ENCODE data around the gene TMTC1. TPM values are rescaled to one million over a fixed set of nuclear protein-coding genes. Genes with fewer than 3 reads are reported as not detected.
"Not testable (repeated sequence)": the region's sequence is repeated elsewhere in the genome, so short reads cannot be mapped to it uniquely, and the experiment has no call there.

TMTC1 gene
- total RNA-seq, 1 donor from 2014 or later = 1.4 TPM

GRCh38 chr12:29572464-29572863 is 211.3 kb downstream of the TMTC1 start:
- H3K27ac Mint-ChIP-seq = no peak overlapping the region
- H3K27me3 Mint-ChIP-seq (ENCODE audit: low read depth) = no peaks in the 10 kb centered on the region
- no peaks in the 10 kb centered on the region for H3K4me1 Mint-ChIP-seq (ENCODE audit: low read depth)
- no peaks in the 10 kb centered on the region for H3K9me3 Mint-ChIP-seq
- intact Hi-C loops (cut with micrococcal nuclease) = no loop called here
- H3K36me3 Mint-ChIP-seq (ENCODE audit: low read depth) = no peaks in the 10 kb centered on the region
- no peak for DNase-seq (ENCODE audit: low spot score)
- no peak overlapping the region for H3K4me3 Mint-ChIP-seq (ENCODE audit: low read depth)

- intact Hi-C loops (cut with micrococcal nuclease) = no loop called here
- no peak overlapping the region for H3K4me3 Mint-ChIP-seq (ENCODE audit: low read depth)
- H3K36me3 Mint-ChIP-seq (ENCODE audit: low read depth) = no peaks in the 10 kb centered on the region
- H3K27ac Mint-ChIP-seq = no peak overlapping the region
- peaks cover 3% of the 10 kb centered on the region for H3K27me3 Mint-ChIP-seq (ENCODE audit: low read depth)
- no peak for DNase-seq (ENCODE audit: low spot score)
- no peaks in the 10 kb centered on the region for H3K4me1 Mint-ChIP-seq (ENCODE audit: low read depth)
- no peaks in the 10 kb centered on the region for H3K9me3 Mint-ChIP-seq
Observed at GRCh38 chr12:29569132-29569757, 214.5 kb downstream of the TMTC1 start.

GRCh38 chr12:29566441-29566840 is 217.3 kb downstream of the TMTC1 start:
- H3K4me1 Mint-ChIP-seq (ENCODE audit: low read depth) = no peaks in the 10 kb centered on the region
- no peak for DNase-seq (ENCODE audit: low spot score)
- H3K4me3 Mint-ChIP-seq (ENCODE audit: low read depth) = no peak overlapping the region
- peaks cover 3% of the 10 kb centered on the region for H3K27me3 Mint-ChIP-seq (ENCODE audit: low read depth)
- no peaks in the 10 kb centered on the region for H3K36me3 Mint-ChIP-seq (ENCODE audit: low read depth)
- no peak overlapping the region for H3K27ac Mint-ChIP-seq
- H3K9me3 Mint-ChIP-seq = no peaks in the 10 kb centered on the region
- intact Hi-C loops (cut with micrococcal nuclease) = no loop called here

GRCh38 chr12:29565727-29566126 is 218.0 kb downstream of the TMTC1 start:
- H3K36me3 Mint-ChIP-seq (ENCODE audit: low read depth) = no peaks in the 10 kb centered on the region
- no peak overlapping the region for H3K27ac Mint-ChIP-seq
- no peak for DNase-seq (ENCODE audit: low spot score)
- H3K27me3 Mint-ChIP-seq (ENCODE audit: low read depth) = peaks cover 3% of the 10 kb centered on the region
- no peaks in the 10 kb centered on the region for H3K9me3 Mint-ChIP-seq
- H3K4me3 Mint-ChIP-seq (ENCODE audit: low read depth) = no peak overlapping the region
- H3K4me1 Mint-ChIP-seq (ENCODE audit: low read depth) = no peaks in the 10 kb centered on the region
- intact Hi-C loops (cut with micrococcal nuclease) = no loop called here

- intact Hi-C loops (cut with micrococcal nuclease) = no loop called here
- Mint-ChIP-seq H3K4me1 (ENCODE audit: low read depth) (no peaks in the 10 kb centered on the region), H3K27ac (no peak overlapping the region), H3K4me3 (ENCODE audit: low read depth) (no peak overlapping the region), H3K36me3 (ENCODE audit: low read depth) (no peaks in the 10 kb centered on the region), H3K27me3 (ENCODE audit: low read depth) (peaks cover 3% of the 10 kb centered on the region), H3K9me3 (no peaks in the 10 kb centered on the region)
- no peak for DNase-seq (ENCODE audit: low spot score)
Observed at GRCh38 chr12:29564925-29565324, 218.8 kb downstream of the TMTC1 start.

GRCh38 chr12:29563636-29564035 is 220.1 kb downstream of the TMTC1 start:
- no peak overlapping the region for H3K27ac Mint-ChIP-seq
- H3K27me3 Mint-ChIP-seq (ENCODE audit: low read depth) = peaks cover 3% of the 10 kb centered on the region
- intact Hi-C loops (cut with micrococcal nuclease) = no loop called here
- H3K36me3 Mint-ChIP-seq (ENCODE audit: low read depth) = no peaks in the 10 kb centered on the region
- no peaks in the 10 kb centered on the region for H3K9me3 Mint-ChIP-seq
- DNase-seq (ENCODE audit: low spot score) = no peak
- H3K4me1 Mint-ChIP-seq (ENCODE audit: low read depth) = no peaks in the 10 kb centered on the region
- peak overlapping the region; percentile 15 for H3K4me3 Mint-ChIP-seq (ENCODE audit: low read depth)

GRCh38 chr12:29563071-29563470 is 220.7 kb downstream of the TMTC1 start:
- DNase-seq (ENCODE audit: low spot score) = no peak
- Mint-ChIP-seq H3K27ac (no peak overlapping the region), H3K4me3 (ENCODE audit: low read depth) (no peak overlapping the region), H3K27me3 (ENCODE audit: low read depth) (peaks cover 3% of the 10 kb centered on the region), H3K4me1 (ENCODE audit: low read depth) (no peaks in the 10 kb centered on the region), H3K9me3 (no peaks in the 10 kb centered on the region), H3K36me3 (ENCODE audit: low read depth) (no peaks in the 10 kb centered on the region)
- intact Hi-C loops (cut with micrococcal nuclease) = no loop called here

GRCh38 chr12:29562110-29562804 is 221.5 kb downstream of the TMTC1 start:
- Mint-ChIP-seq H3K4me3 (ENCODE audit: low read depth) (no peak overlapping the region), H3K4me1 (ENCODE audit: low read depth) (no peaks in the 10 kb centered on the region), H3K36me3 (ENCODE audit: low read depth) (no peaks in the 10 kb centered on the region), H3K27me3 (ENCODE audit: low read depth) (peaks cover 3% of the 10 kb centered on the region), H3K9me3 (no peaks in the 10 kb centered on the region), H3K27ac (no peak overlapping the region)
- intact Hi-C loops (cut with micrococcal nuclease) = no loop called here
- no peak for DNase-seq (ENCODE audit: low spot score)

GRCh38 chr12:29561664-29562071 is 222.1 kb downstream of the TMTC1 start:
- H3K27me3 Mint-ChIP-seq (ENCODE audit: low read depth) = peaks cover 3% of the 10 kb centered on the region
- H3K36me3 Mint-ChIP-seq (ENCODE audit: low read depth) = no peaks in the 10 kb centered on the region
- no peak overlapping the region for H3K4me3 Mint-ChIP-seq (ENCODE audit: low read depth)
- no peak overlapping the region for H3K27ac Mint-ChIP-seq
- H3K9me3 Mint-ChIP-seq = no peaks in the 10 kb centered on the region
- no peaks in the 10 kb centered on the region for H3K4me1 Mint-ChIP-seq (ENCODE audit: low read depth)
- intact Hi-C loops (cut with micrococcal nuclease) = no loop called here
- DNase-seq (ENCODE audit: low spot score) = no peak

- H3K4me1 Mint-ChIP-seq (ENCODE audit: low read depth) = no peaks in the 10 kb centered on the region
- intact Hi-C loops (cut with micrococcal nuclease) = no loop called here
- no peak for DNase-seq (ENCODE audit: low spot score)
- no peaks in the 10 kb centered on the region for H3K36me3 Mint-ChIP-seq (ENCODE audit: low read depth)
- H3K4me3 Mint-ChIP-seq (ENCODE audit: low read depth) = no peak overlapping the region
- no peak overlapping the region for H3K27ac Mint-ChIP-seq
- no peaks in the 10 kb centered on the region for H3K9me3 Mint-ChIP-seq
- no peaks in the 10 kb centered on the region for H3K27me3 Mint-ChIP-seq (ENCODE audit: low read depth)
Observed at GRCh38 chr12:29559198-29559597, 224.5 kb downstream of the TMTC1 start.

- no peaks in the 10 kb centered on the region for H3K9me3 Mint-ChIP-seq
- H3K4me3 Mint-ChIP-seq (ENCODE audit: low read depth) = no peak overlapping the region
- no peaks in the 10 kb centered on the region for H3K27me3 Mint-ChIP-seq (ENCODE audit: low read depth)
- no peaks in the 10 kb centered on the region for H3K36me3 Mint-ChIP-seq (ENCODE audit: low read depth)
- H3K27ac Mint-ChIP-seq = no peak overlapping the region
- H3K4me1 Mint-ChIP-seq (ENCODE audit: low read depth) = no peaks in the 10 kb centered on the region
- no peak for DNase-seq (ENCODE audit: low spot score)
- intact Hi-C loops (cut with micrococcal nuclease) = no loop called here
Observed at GRCh38 chr12:29556363-29556762, 227.4 kb downstream of the TMTC1 start.

GRCh38 chr12:29555451-29555850 is 228.3 kb downstream of the TMTC1 start:
- H3K4me3 Mint-ChIP-seq (ENCODE audit: low read depth); H3K27ac Mint-ChIP-seq; H3K9me3 Mint-ChIP-seq; intact Hi-C loops (cut with micrococcal nuclease); H3K4me1 Mint-ChIP-seq (ENCODE audit: low read depth); H3K36me3 Mint-ChIP-seq (ENCODE audit: low read depth); H3K27me3 Mint-ChIP-seq (ENCODE audit: low read depth); DNase-seq (ENCODE audit: low spot score): not testable (repeated sequence)

GRCh38 chr12:29552994-29553748 is 230.6 kb downstream of the TMTC1 start:
- Mint-ChIP-seq H3K4me1 (ENCODE audit: low read depth) (no peaks in the 10 kb centered on the region), H3K4me3 (ENCODE audit: low read depth) (no peak overlapping the region), H3K9me3 (no peaks in the 10 kb centered on the region), H3K27me3 (ENCODE audit: low read depth) (no peaks in the 10 kb centered on the region), H3K36me3 (ENCODE audit: low read depth) (no peaks in the 10 kb centered on the region), H3K27ac (no peak overlapping the region)
- no peak for DNase-seq (ENCODE audit: low spot score)
- intact Hi-C loops (cut with micrococcal nuclease) = loop anchor here (1.0 to 5.0 kb wide), 3 partner anchors 334 to 1291 kb away; no protein-coding TSS in a partner anchor

All from activated T-helper 2 cell treated with anti-CD3 and anti-CD28 coated beads, Interferon-gamma antibody, Interleukin-2, Interleukin-4, amounts not matched to agents 10 μg/mL and 5 μg/mL and 100 μg/mL, durations not matched to agents 14 hours and 24 hours and 36 hours (primary cell).